SU-DHL-6 (cell line): ENCODE measurements around the gene CAMP.

Source experiments
- H2AFZ ChIP-seq: fragments of 200-600 bp; sonication (generic); 2 replicates; pipeline ENCODE4 v1.6.1; 2014; ENCODE audit warnings: low read depth, mild to moderate bottlenecking, moderate library complexity, mixed read lengths, antibody characterized with exemption, low read length; ENCODE audit not compliant: severe bottlenecking
- H3F3A ChIP-seq: fragments of 200-600 bp; shearing (Covaris generic); 2 replicates; pipeline ENCODE4 v1.6.0; 2016; ENCODE audit warnings: antibody characterized with exemption, mild to moderate bottlenecking; ENCODE audit not compliant: insufficient read depth
- H3K27ac ChIP-seq: fragments of 200-600 bp; sonication (generic); 2 replicates; pipeline ENCODE4 v1.5.1; 2016; ENCODE audit warnings: low read depth, mild to moderate bottlenecking, low read length, moderate library complexity, mixed read lengths
- H3K27me3 ChIP-seq: fragments of 200-600 bp; sonication (generic), shearing (Covaris generic); 2 replicates; pipeline ENCODE4 v1.6.0; 2014; ENCODE audit warnings: mild to moderate bottlenecking, low read length
- H3K36me3 ChIP-seq: fragments of 200-600 bp; sonication (generic); 2 replicates; pipeline ENCODE4 v1.6.1; 2014; ENCODE audit warnings: mild to moderate bottlenecking, low read length, mixed read lengths
- H3K4me2 ChIP-seq: fragments of 300-600, 200-600 bp; shearing (Covaris generic), sonication (generic); 2 replicates; pipeline ENCODE4 v1.6.0; 2014; ENCODE audit warnings: low read length, low read depth, mild to moderate bottlenecking; ENCODE audit not compliant: poor library complexity, severe bottlenecking
- H3K4me3 ChIP-seq: fragments of 200-600 bp; sonication (generic); 2 replicates; pipeline ENCODE4 v1.5.1; 2014; ENCODE audit warnings: antibody characterized with exemption, low read length, mild to moderate bottlenecking, mixed read lengths; ENCODE audit not compliant: insufficient read depth, poor library complexity, severe bottlenecking
- H3K79me2 ChIP-seq: fragments of 200-600 bp; sonication (generic); 2 replicates; pipeline ENCODE4 v1.6.1; 2014; ENCODE audit warnings: mild to moderate bottlenecking, low read length, moderate library complexity; ENCODE audit not compliant: insufficient read depth
- H3K9ac ChIP-seq: fragments of 200-600 bp; sonication (generic); 2 replicates; pipeline ENCODE4 v1.7.0; 2014; ENCODE audit warnings: mild to moderate bottlenecking, low read length
- H3K9me2 ChIP-seq: fragments of 200-600 bp; sonication (generic); replicated peaks from 2 replicates; pipeline ENCODE4 v1.6.1; 2014; ENCODE audit warnings: low read length; ENCODE audit not compliant: insufficient read depth
- H3K9me3 ChIP-seq: fragments of 200-600 bp; sonication (generic); 2 replicates; pipeline ENCODE4 v1.6.1; 2014; ENCODE audit warnings: low read length, mixed read lengths; ENCODE audit not compliant: insufficient read depth
- H4K20me1 ChIP-seq: fragments of 200-600 bp; sonication (generic); 2 replicates; pipeline ENCODE4 v1.6.1; 2014; ENCODE audit warnings: low read depth, mild to moderate bottlenecking, antibody characterized with exemption, low read length, moderate library complexity, mixed read lengths
- EZH2phosphoT487 ChIP-seq: fragments of 200-600 bp; sonication (generic), shearing (Covaris generic); conservative IDR thresholded peaks from 2 replicates; pipeline ENCODE4 v1.6.1; 2018; ENCODE audit warnings: mild to moderate bottlenecking, antibody characterized with exemption, low read length, moderate library complexity, mixed read lengths
- TF ChIP-seq, protein P1 (sequence below): fragments of 200-600 bp; sonication (generic); IDR thresholded peaks from one replicate; pipeline ENCODE4 v1.5.1; 2017; ENCODE audit warnings: antibody characterized with exemption, mild to moderate bottlenecking, low read length, moderate library complexity; ENCODE audit not compliant: insufficient read depth, poor library complexity, severe bottlenecking

CAMP gene

DNA sequence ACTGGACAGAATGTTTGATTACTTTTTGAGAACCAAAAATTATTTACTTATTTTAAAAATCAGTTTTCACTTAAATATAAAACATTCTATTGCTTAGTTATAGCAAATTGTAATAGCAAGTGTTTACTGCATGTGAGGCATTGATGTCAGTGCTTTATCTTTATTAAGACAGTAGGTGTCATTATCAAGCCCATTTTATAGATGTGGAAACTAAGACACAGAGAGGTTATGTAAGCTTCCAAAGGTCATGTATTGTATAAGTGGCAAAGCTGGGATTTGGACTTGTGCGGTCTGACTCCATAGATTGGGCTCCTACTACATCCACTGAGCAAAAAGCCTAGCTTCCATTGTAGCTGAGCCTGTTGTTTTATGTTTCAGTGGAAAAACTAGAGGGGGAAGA is 35.2 kb downstream of the CAMP start:
- H3K9me3 ChIP-seq, result no peaks in the 10 kb centered on the region
- H3K27me3 ChIP-seq, result no peaks in the 10 kb centered on the region
- peaks cover 13% of the 10 kb centered on the region; the same call in 1 of the 2 replicates for H4K20me1 ChIP-seq
- no peak overlapping the region for H2AFZ ChIP-seq
- no peak overlapping the region for H3K4me2 ChIP-seq
- TF ChIP-seq, protein P1, sequence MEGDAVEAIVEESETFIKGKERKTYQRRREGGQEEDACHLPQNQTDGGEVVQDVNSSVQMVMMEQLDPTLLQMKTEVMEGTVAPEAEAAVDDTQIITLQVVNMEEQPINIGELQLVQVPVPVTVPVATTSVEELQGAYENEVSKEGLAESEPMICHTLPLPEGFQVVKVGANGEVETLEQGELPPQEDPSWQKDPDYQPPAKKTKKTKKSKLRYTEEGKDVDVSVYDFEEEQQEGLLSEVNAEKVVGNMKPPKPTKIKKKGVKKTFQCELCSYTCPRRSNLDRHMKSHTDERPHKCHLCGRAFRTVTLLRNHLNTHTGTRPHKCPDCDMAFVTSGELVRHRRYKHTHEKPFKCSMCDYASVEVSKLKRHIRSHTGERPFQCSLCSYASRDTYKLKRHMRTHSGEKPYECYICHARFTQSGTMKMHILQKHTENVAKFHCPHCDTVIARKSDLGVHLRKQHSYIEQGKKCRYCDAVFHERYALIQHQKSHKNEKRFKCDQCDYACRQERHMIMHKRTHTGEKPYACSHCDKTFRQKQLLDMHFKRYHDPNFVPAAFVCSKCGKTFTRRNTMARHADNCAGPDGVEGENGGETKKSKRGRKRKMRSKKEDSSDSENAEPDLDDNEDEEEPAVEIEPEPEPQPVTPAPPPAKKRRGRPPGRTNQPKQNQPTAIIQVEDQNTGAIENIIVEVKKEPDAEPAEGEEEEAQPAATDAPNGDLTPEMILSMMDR, result no peak
- no peak for TF ChIP-seq EZH2phosphoT487
- no peak overlapping the region for H3K27ac ChIP-seq
- H3K9ac ChIP-seq, result no peak overlapping the region
- H3K36me3 ChIP-seq, result peaks cover 55% of the 10 kb centered on the region
- peaks cover 8% of the 10 kb centered on the region; the same call in 1 of the 2 replicates for H3F3A ChIP-seq
- no peaks in the 10 kb centered on the region for H3K9me2 ChIP-seq
- peaks cover 59% of the 10 kb centered on the region for H3K79me2 ChIP-seq
- H3K4me3 ChIP-seq, result no peak overlapping the region

DNA sequence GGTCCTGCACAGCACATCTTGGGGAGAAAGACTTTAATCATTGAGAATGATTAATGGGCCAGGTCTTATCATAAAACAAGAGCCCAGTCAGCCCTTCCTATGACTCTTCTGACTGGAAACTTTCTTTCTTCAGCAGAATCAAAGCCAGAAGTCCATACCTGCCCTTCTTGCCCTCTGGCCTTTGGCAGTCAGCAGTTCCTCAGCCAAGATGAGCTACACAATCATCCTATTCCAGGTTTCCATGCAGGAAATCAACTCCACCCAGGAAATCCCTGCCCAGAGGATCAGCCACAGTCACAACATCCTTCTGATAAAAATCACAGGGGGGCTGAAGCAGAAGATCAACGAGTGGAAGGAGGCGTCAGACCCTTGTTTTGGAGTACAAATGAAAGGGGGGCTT is 44.5 kb downstream of the CAMP start:
- H3K27ac ChIP-seq, result no peak overlapping the region
- peaks cover 21% of the 10 kb centered on the region; the same call in 1 of the 2 replicates for H3K36me3 ChIP-seq

DNA sequence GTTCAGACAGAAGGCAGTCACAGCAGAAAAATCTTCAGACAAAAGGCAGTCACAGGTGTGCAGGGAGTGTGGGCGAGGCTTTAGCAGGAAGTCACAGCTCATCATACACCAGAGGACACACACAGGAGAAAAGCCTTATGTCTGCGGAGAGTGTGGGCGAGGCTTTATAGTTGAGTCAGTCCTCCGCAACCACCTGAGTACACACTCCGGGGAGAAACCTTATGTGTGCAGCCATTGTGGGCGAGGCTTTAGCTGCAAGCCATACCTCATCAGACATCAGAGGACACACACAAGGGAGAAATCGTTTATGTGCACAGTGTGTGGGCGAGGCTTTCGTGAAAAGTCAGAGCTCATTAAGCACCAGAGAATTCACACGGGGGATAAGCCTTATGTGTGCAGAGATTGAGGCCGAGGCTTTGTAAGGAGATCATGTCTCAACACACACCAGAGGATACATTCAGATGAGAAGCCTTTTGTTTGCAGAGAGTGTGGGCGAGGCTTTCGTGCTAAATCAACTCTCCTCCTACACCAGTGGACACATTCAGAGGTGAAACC is 45.2 kb downstream of the CAMP start:
- Histone ChIP-seq H3K4me2 (no peak overlapping the region), H3K9me2 (no peaks in the 10 kb centered on the region), H3K79me2 (0 out of 2 replicates have a peak, but pooled peaks cover 4% of the 10 kb centered on the region), H2AFZ (no peak overlapping the region), H3K4me3 (no peak overlapping the region), H3K36me3 (peaks cover 19% of the 10 kb centered on the region; the same call in 1 of the 2 replicates), H3K27ac (no peak overlapping the region), H3K9ac (no peak overlapping the region), H3K9me3 (no peaks in the 10 kb centered on the region), H3K27me3 (no peaks in the 10 kb centered on the region), H4K20me1 (no peaks in the 10 kb centered on the region), H3F3A (peaks cover 2% of the 10 kb centered on the region)
- TF ChIP-seq EZH2phosphoT487, result no peak
- TF ChIP-seq, protein P1, result no peak

More for the DNA sequence above, 44.5 kb downstream of the CAMP start:
- no peak overlapping the region for H3K4me2 ChIP-seq
- TF ChIP-seq, protein P1, result no peak
- no peak for TF ChIP-seq EZH2phosphoT487
- H3K9ac ChIP-seq, result no peak overlapping the region
- H3K27me3 ChIP-seq, result no peaks in the 10 kb centered on the region
- no peak overlapping the region for H3K4me3 ChIP-seq
- no peaks in the 10 kb centered on the region for H3K9me2 ChIP-seq
- H2AFZ ChIP-seq, result no peak overlapping the region
- no peaks in the 10 kb centered on the region for H3K9me3 ChIP-seq
- peaks cover 2% of the 10 kb centered on the region for H3F3A ChIP-seq
- no peaks in the 10 kb centered on the region for H4K20me1 ChIP-seq
- H3K79me2 ChIP-seq, result 0 out of 2 replicates have a peak, but pooled peaks cover 4% of the 10 kb centered on the region
